Smooth muscle cell (in vitro differentiated cells): ENCODE results near the gene SAPCD2. TPM values are rescaled to one million over a fixed set of nuclear protein-coding genes. Genes with fewer than 3 reads are reported as not detected.

Source experiments
- DNase-seq: peaks from one replicate; lab custom pipeline; 2025; ENCODE audit not compliant: unreplicated experiment; lab: John Stamatoyannopoulos, UW
- H2AFZ ChIP-seq: fragments of 200-600 bp; sonication (generic); 2 replicates; pipeline ENCODE4 v1.6.0; 2016; ENCODE audit warnings: antibody characterized with exemption, low read depth, mild to moderate bottlenecking
- H3F3A ChIP-seq: fragments of 200-600 bp; sonication (generic); 2 replicates; pipeline ENCODE4 v1.6.0; 2017; ENCODE audit warnings: antibody characterized with exemption, low read depth
- H3K27ac ChIP-seq: fragments of 200-600 bp; sonication (generic); 2 replicates; pipeline ENCODE4 v1.5.1; 2016; ENCODE audit warnings: low read depth, mild to moderate bottlenecking
- H3K27me3 ChIP-seq: fragments of 200-600 bp; sonication (generic); 2 replicates; pipeline ENCODE4 v1.6.1; 2016; ENCODE audit warnings: low read depth, mild to moderate bottlenecking
- H3K36me3 ChIP-seq: fragments of 200-600 bp; sonication (generic); 2 replicates; pipeline ENCODE4 v1.5.1; 2016; ENCODE audit warnings: low read depth
- H3K4me1 ChIP-seq: fragments of 200-600 bp; sonication (generic); 2 replicates; pipeline ENCODE4 v1.5.1; 2016; ENCODE audit warnings: low read depth
- H3K4me2 ChIP-seq: fragments of 200-600 bp; sonication (generic); 2 replicates; pipeline ENCODE4 v1.6.0; 2016; ENCODE audit warnings: mild to moderate bottlenecking
- H3K4me3 ChIP-seq: fragments of 200-600 bp; sonication (generic); 2 replicates; pipeline ENCODE4 v1.5.1; 2016; ENCODE audit warnings: mild to moderate bottlenecking
- H3K79me2 ChIP-seq: fragments of 200-600 bp; sonication (generic); 2 replicates; pipeline ENCODE4 v1.6.0; 2016; ENCODE audit warnings: low read depth, mild to moderate bottlenecking
- H3K9ac ChIP-seq: fragments of 200-600 bp; sonication (generic); 2 replicates; pipeline ENCODE4 v1.6.0; 2016; ENCODE audit warnings: low read depth
- H3K9me3 ChIP-seq: fragments of 200-600 bp; sonication (generic); replicated peaks from 2 replicates; pipeline ENCODE4 v1.5.1; 2016; ENCODE audit warnings: low read depth
- H4K20me1 ChIP-seq: fragments of 200-600 bp; sonication (generic); 2 replicates; pipeline ENCODE4 v1.6.0; 2016; ENCODE audit warnings: low read depth
- WGBS: methylation state at CpG from one replicate; pipeline ENCODE4 v1.1.7; 2016; ENCODE audit warnings: low lambda C conversion rate; 5-methylcytosine and 5-hydroxymethylcytosine counted together
- polyA plus RNA-seq: library from polyadenylated mRNA; unstranded; fragments of >200 nt; fragmentation: Nextera tagmentation; extraction: Ambion mirVana; gene quantifications from 2 replicates; pipeline ENCODE4 v1.2.1, GENCODE V29; 2016
- total RNA-seq: library from RNA; depleted of rRNA; stranded (reverse); fragments of >200 nt; gene quantifications from 2 replicates; pipeline ENCODE4 v1.2.3, GENCODE V29; 2014
- TF ChIP-seq, protein P1 (sequence below): fragments of 200-600 bp; sonication (generic); IDR thresholded peaks from 2 replicates; pipeline ENCODE4 v1.5.1; 2017; ENCODE audit warnings: borderline replicate concordance, mild to moderate bottlenecking, antibody characterized with exemption; ENCODE audit not compliant: insufficient read depth, poor library complexity, severe bottlenecking

Gene SAPCD2
- total and polyA plus RNA-seq, 2 experiments from 2014 or later, result 1.9 to 3.9 TPM

DNA sequence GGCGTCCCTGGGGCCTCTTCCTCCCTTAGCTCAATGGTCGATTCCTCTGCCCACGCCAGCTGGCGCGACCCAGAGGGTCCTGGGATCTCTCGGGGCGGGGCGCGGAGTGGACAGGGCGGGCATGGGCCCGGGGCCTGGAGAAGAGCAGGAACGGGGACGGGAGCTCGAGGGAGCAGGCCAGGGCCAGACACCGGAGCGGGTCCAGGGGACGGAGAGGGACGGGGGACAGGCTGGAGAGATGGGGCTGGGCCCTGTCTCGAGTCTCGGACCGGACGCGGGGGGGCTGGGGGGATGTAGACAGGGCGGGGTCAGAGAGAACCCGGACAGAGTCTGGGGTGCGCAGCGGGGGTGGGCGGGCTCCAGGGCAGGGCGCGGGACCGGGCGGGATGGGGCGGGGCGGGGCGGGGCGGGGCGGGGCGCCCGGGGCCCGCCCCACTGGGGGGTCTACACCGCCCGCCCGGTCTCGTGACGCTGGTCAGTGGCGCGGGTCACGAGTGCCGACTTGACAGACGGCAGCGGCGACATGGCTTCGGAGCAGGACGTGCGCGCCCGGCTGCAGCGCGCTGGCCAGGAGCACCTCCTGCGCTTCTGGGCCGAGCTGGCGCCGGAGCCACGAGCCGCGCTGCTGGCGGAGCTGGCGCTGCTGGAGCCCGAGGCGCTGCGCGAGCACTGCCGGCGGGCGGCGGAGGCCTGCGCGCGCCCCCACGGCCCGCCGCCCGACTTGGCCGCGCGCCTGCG lies 6.8 kb upstream of the SAPCD2 start, which contains the start of gene UAP1L1:
Gene UAP1L1, plus strand, starts transcription at position 508 of the 738 bp plus-strand sequence. Its CDS starts 16 bp downstream, at position 524.
- Histone ChIP-seq H3K79me2 (no peaks in the 10 kb centered on the region), H3K9ac (no peak within 1 kb of the TSS), H3K4me2 (peak within 1 kb of the TSS; percentile 99), H3F3A (peaks cover 7% of the 10 kb centered on the region), H3K27ac (no peak within 1 kb of the TSS), H4K20me1 (peaks cover 30% of the 10 kb centered on the region), H3K4me1 (peaks cover 8% of the 10 kb centered on the region), H2AFZ (peak within 1 kb of the TSS; percentile 69), H3K4me3 (peak within 1 kb of the TSS; percentile 71), H3K27me3 (no peaks in the 10 kb centered on the region), H3K36me3 (no peaks in the 10 kb centered on the region), H3K9me3 (no peaks in the 10 kb centered on the region)
- TF ChIP-seq, protein P1, sequence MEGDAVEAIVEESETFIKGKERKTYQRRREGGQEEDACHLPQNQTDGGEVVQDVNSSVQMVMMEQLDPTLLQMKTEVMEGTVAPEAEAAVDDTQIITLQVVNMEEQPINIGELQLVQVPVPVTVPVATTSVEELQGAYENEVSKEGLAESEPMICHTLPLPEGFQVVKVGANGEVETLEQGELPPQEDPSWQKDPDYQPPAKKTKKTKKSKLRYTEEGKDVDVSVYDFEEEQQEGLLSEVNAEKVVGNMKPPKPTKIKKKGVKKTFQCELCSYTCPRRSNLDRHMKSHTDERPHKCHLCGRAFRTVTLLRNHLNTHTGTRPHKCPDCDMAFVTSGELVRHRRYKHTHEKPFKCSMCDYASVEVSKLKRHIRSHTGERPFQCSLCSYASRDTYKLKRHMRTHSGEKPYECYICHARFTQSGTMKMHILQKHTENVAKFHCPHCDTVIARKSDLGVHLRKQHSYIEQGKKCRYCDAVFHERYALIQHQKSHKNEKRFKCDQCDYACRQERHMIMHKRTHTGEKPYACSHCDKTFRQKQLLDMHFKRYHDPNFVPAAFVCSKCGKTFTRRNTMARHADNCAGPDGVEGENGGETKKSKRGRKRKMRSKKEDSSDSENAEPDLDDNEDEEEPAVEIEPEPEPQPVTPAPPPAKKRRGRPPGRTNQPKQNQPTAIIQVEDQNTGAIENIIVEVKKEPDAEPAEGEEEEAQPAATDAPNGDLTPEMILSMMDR, result no peak
- DNase-seq, result peak; percentile 30
- 7% methylated on average over 35 of the region's 87 CpGs for WGBS

DNA sequence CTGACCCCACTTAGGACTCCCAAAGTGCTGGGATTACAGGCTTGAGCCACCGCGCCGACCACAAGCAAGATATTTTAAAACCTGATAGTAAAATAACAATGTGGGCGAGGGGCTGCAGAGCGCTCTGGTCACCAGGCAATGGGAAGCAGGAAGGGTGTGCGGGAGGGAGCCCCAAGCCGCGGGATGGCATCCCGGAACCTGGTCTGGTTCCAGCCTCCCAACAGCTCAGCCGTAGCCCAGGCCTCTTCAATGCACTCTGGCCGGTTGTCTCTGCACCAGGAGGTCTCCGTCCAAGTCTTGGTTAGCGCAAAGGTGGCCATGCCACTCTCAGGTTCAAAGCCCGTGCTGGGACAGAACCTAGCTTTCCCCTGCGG lies 6.3 kb upstream of the SAPCD2 start:
- H3K4me3 ChIP-seq, result peak overlapping the region; percentile 71
- 66% methylated on average over 15 of the region's 15 CpGs for WGBS
- no peaks in the 10 kb centered on the region for H3K9me3 ChIP-seq
- no peak overlapping the region for H3K9ac ChIP-seq
- H3K4me2 ChIP-seq, result peak overlapping the region; percentile 99
- H3K4me1 ChIP-seq, result peaks cover 8% of the 10 kb centered on the region
- peak overlapping the region; percentile 69 for H2AFZ ChIP-seq
- peaks cover 30% of the 10 kb centered on the region for H4K20me1 ChIP-seq
- H3K36me3 ChIP-seq, result no peaks in the 10 kb centered on the region
- no peak for DNase-seq
- peaks cover 3% of the 10 kb centered on the region for H3F3A ChIP-seq
- H3K27me3 ChIP-seq, result no peaks in the 10 kb centered on the region
- H3K27ac ChIP-seq, result no peak overlapping the region
- no peaks in the 10 kb centered on the region for H3K79me2 ChIP-seq
- TF ChIP-seq, protein P1, result no peak

DNA sequence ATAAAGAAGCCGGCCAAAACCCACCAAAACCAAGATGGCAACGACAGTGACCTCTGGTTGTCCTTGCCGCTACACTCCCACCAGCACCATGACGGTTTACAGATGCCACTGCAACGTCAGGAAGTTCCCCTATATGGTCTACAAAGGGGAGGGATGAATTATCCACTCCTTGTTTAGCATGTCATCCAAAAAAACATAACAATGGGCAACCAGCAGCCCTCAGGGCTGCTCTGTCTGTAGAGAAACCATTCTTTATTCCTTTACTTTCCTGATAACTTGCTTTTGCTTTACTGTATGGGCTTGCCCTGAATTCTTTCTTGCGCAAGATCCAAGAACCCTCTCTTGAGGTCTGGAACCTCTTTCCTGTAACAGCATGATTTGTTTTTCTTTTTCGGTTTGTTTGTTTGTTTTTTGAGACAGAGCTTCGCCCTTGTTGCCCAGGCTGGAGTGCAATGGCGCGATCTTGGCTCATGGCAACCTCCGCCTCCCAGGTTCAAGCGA lies 5.0 kb upstream of the SAPCD2 start:
- Histone ChIP-seq H3K4me3 (no peak overlapping the region), H3K4me2 (no peak overlapping the region), H3K27ac (no peak overlapping the region), H3F3A (peaks cover 3% of the 10 kb centered on the region), H3K9me3 (no peaks in the 10 kb centered on the region), H2AFZ (no peak overlapping the region), H4K20me1 (peaks cover 24% of the 10 kb centered on the region), H3K79me2 (no peaks in the 10 kb centered on the region), H3K9ac (no peak overlapping the region), H3K27me3 (no peaks in the 10 kb centered on the region), H3K4me1 (peaks cover 16% of the 10 kb centered on the region), H3K36me3 (no peaks in the 10 kb centered on the region)
- TF ChIP-seq, protein P1, result no peak
- WGBS, result 80% methylated on average over 12 of the region's 12 CpGs
- no peak for DNase-seq
